PC-3 (cell line): ENCODE results near the gene RPL36. TPM values are rescaled to one million over a fixed set of nuclear protein-coding genes. Genes with fewer than 3 reads are reported as not detected.
A peak's percentile ranks its signal among the peaks of the same experiment; 100 is the strongest.

Experiments
- ATAC-seq: fragments of 200-7000 bp; cut with Tn5 transposase; 2 replicates; pipeline ENCODE4 v1.9.1; 2020; ENCODE audit warnings: mild to moderate bottlenecking, moderate library complexity
- BruUV-seq: library from RNA; stranded (reverse); fragments of 400-500 nt; replicated peaks from 2 replicates; lab custom pipeline; 2021; lab: Mats Ljungman, UMichigan
- CTCF ChIA-PET: fragments of 300-600 bp; sonication (Branson Sonifier 250); formaldehyde crosslinking; loops from one replicate; lab custom pipeline; 2022; ENCODE audit warnings: antibody characterized with exemption; lab: Charles Lee
- POLR2A ChIA-PET: fragments of 300-600 bp; sonication (Branson Sonifier 250); formaldehyde crosslinking; loops from one replicate; lab custom pipeline; 2022; ENCODE audit warnings: antibody characterized with exemption; ENCODE audit not compliant: unreplicated experiment; lab: Charles Lee
- DNase-seq: peaks from one replicate; pipeline ENCODE4 v3.0.0-alpha.2; 2015
- H2AFZ ChIP-seq: fragments of 300-600 bp; sonication (generic); 2 replicates; pipeline ENCODE4 v1.6.0; 2016; ENCODE audit warnings: antibody characterized with exemption, low read length
- H3F3A ChIP-seq: fragments of 300-600 bp; sonication (generic); one replicate; pipeline ENCODE4 v1.6.0; 2017; ENCODE audit warnings: antibody characterized with exemption, low read length, control low read depth, mild to moderate bottlenecking; ENCODE audit not compliant: unreplicated experiment
- H3K27ac ChIP-seq: fragments of 300-600 bp; sonication (generic); 2 replicates; pipeline ENCODE4 v1.5.1; 2016; ENCODE audit warnings: mild to moderate bottlenecking, low read length
- H3K27me3 ChIP-seq: fragments of 300-600 bp; sonication (generic); 2 replicates; pipeline ENCODE4 v1.6.1; 2016; ENCODE audit warnings: low read length, mixed read lengths
- H3K36me3 ChIP-seq: fragments of 300-600 bp; sonication (generic); 2 replicates; pipeline ENCODE4 v1.6.1; 2016; ENCODE audit warnings: low read depth, mixed run types, low read length, mixed read lengths
- H3K4me1 ChIP-seq: fragments of 300-600 bp; sonication (generic); 2 replicates; pipeline ENCODE4 v1.5.1; 2016; ENCODE audit warnings: low read length; ENCODE audit not compliant: insufficient read depth
- H3K4me2 ChIP-seq: fragments of 300-600 bp; sonication (generic); 2 replicates; pipeline ENCODE4 v1.6.0; 2016; ENCODE audit warnings: low read length
- H3K4me3 ChIP-seq: fragments of 300-600 bp; sonication (generic); 2 replicates; pipeline ENCODE4 v1.5.1; 2016; ENCODE audit warnings: mild to moderate bottlenecking, low read length, mixed read lengths
- H3K79me2 ChIP-seq: fragments of 300-600 bp; sonication (generic); 2 replicates; pipeline ENCODE4 v1.6.1; 2017; ENCODE audit warnings: low read length, mixed read lengths
- H3K9ac ChIP-seq: fragments of 300-600 bp; sonication (generic); 2 replicates; pipeline ENCODE4 v1.6.0; 2016; ENCODE audit warnings: mild to moderate bottlenecking, low read length
- H3K9me2 ChIP-seq: fragments of 300-600 bp; sonication (generic); replicated peaks from 2 replicates; pipeline ENCODE4 v1.6.1; 2016; ENCODE audit warnings: mixed run types, low read length, mixed read lengths
- H3K9me3 ChIP-seq: fragments of 300-600 bp; sonication (generic); 2 replicates; pipeline ENCODE4 v1.6.1; 2016; ENCODE audit warnings: low read length, mixed read lengths
- H4K20me1 ChIP-seq: fragments of 300-600 bp; sonication (generic); 2 replicates; pipeline ENCODE4 v1.6.1; 2016; ENCODE audit warnings: low read length, mixed read lengths
- EZH2 ChIP-seq: fragments of 300-600 bp; sonication (generic); IDR thresholded peaks from one replicate; pipeline ENCODE4 v1.6.1; 2017; ENCODE audit warnings: antibody characterized with exemption, mild to moderate bottlenecking, low read length; ENCODE audit not compliant: unreplicated experiment
- EZH2phosphoT487 ChIP-seq: fragments of 300-600 bp; sonication (generic); IDR thresholded peaks from 2 replicates; pipeline ENCODE4 v1.6.1; 2018; ENCODE audit warnings: mild to moderate bottlenecking, antibody characterized with exemption, low read length, borderline replicate concordance
- intact Hi-C: fragments of 100-400 bp; cut with micrococcal nuclease; formaldehyde crosslinking; loops from 2 replicates; pipeline ENCODE4 v1.9.0; 2023
- total RNA-seq: library from RNA; depleted of rRNA; stranded (reverse); fragments of >200 nt; gene quantifications from 2 replicates; pipeline ENCODE4 v1.2.3, GENCODE V29; 2014
- TF ChIP-seq, protein P1 (sequence below): fragments of 300-600 bp; sonication (generic); conservative IDR thresholded peaks from 2 replicates; pipeline ENCODE4 v1.5.1; 2017; ENCODE audit warnings: antibody characterized with exemption, low read depth, mild to moderate bottlenecking, low read length

Gene RPL36
- total RNA-seq, 1 experiment from 2014 or later: 2,470 TPM

DNA sequence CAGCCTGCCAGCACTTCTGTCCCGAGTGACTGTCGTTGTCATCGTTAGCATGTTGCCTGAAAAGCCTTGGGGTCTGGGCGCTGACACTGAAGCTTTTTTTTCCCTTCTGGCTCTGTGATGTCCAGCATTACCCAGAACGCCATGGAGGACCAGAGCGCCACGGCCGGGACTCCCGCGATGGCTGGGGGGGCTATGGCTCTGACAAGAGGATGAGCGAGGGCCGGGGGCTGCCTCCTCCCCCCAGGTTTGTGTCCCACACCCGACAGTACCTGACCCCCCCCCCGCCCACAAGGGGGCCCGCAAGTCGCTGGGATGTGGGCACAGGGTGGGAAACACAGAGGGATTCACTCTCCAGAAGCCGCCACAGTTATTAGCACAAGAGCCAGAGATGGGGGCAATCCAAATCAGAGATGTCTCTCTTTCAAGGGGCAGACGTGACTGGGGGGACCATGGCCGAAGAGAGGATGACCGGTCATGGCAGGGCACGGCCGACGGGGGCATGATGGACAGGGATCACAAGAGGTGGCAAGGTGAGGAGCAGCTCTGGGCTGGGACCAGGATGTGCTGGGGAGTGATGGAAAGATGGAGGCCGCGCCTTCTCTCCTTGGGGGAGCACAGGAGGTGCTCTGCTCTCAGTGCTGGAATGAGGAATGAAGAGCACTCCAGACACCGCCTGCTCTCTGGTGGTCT lies 23.0 kb upstream of the RPL36 start:
- H3K4me2 ChIP-seq: no peak overlapping the region
- no peak overlapping the region for H3K9ac ChIP-seq
- ATAC-seq (no peak), DNase-seq (no peak)
- H3F3A ChIP-seq: no peaks in the 10 kb centered on the region
- no peaks in the 10 kb centered on the region for H3K79me2 ChIP-seq
- no peaks in the 10 kb centered on the region for H3K27me3 ChIP-seq
- no peak overlapping the region for H3K27ac ChIP-seq
- no peak overlapping the region for H2AFZ ChIP-seq
- 0 out of 2 replicates have a peak, but pooled peaks cover 10% of the 10 kb centered on the region for H4K20me1 ChIP-seq
- H3K9me2 ChIP-seq: no peaks in the 10 kb centered on the region
- TF ChIP-seq, protein P1, sequence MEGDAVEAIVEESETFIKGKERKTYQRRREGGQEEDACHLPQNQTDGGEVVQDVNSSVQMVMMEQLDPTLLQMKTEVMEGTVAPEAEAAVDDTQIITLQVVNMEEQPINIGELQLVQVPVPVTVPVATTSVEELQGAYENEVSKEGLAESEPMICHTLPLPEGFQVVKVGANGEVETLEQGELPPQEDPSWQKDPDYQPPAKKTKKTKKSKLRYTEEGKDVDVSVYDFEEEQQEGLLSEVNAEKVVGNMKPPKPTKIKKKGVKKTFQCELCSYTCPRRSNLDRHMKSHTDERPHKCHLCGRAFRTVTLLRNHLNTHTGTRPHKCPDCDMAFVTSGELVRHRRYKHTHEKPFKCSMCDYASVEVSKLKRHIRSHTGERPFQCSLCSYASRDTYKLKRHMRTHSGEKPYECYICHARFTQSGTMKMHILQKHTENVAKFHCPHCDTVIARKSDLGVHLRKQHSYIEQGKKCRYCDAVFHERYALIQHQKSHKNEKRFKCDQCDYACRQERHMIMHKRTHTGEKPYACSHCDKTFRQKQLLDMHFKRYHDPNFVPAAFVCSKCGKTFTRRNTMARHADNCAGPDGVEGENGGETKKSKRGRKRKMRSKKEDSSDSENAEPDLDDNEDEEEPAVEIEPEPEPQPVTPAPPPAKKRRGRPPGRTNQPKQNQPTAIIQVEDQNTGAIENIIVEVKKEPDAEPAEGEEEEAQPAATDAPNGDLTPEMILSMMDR: no peak
- TF ChIP-seq EZH2phosphoT487 (no peak), EZH2 (no peak)
- intact Hi-C loops: no loop called here
- no peak overlapping the region for H3K4me3 ChIP-seq
- ChIA-PET CTCF (no interaction called here), POLR2A (no interaction called here)
- no peaks in the 10 kb centered on the region for H3K9me3 ChIP-seq
- no TSS peak for BruUV-seq
- no peaks in the 10 kb centered on the region for H3K4me1 ChIP-seq
- peaks cover 66% of the 10 kb centered on the region for H3K36me3 ChIP-seq

DNA sequence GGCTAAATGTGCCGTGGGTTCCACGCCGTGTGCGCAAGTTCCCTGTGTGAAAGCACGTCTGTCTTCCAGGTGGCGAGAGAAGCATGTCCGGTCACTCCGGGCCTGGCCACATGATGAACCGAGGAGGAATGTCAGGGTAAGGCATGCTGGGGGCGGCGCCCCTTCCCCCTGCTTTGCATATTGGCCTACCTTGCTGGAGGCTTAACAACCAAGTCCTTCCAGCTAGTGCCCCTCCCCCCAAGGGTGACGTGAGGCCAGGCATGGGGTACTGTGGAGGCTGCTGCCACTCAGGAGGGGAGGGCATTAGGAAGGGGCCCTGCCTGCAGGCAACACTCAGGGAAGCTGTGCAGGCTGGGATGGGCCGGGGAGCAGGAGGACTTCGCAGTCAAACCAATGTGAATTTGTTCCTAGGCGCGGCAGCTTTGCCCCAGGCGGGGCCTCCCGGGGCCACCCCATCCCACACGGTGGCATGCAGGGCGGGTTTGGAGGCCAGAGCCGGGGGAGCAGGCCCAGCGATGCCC lies 22.3 kb upstream of the RPL36 start:
- no peak overlapping the region for H3K27ac ChIP-seq
- H3K9ac ChIP-seq: no peak overlapping the region
- no peaks in the 10 kb centered on the region for H3K79me2 ChIP-seq
- ChIA-PET CTCF (no interaction called here), POLR2A (interaction anchor here (0.7 kb wide), 1 partner anchor 1929 kb away, joined by 3 read pairs; no protein-coding TSS in a partner anchor)
- intact Hi-C loops: no loop called here
- no peaks in the 10 kb centered on the region for H3K9me2 ChIP-seq
- H3F3A ChIP-seq: no peaks in the 10 kb centered on the region
- 0 out of 2 replicates have a peak, but pooled peaks cover 10% of the 10 kb centered on the region for H4K20me1 ChIP-seq
- DNase-seq (no peak), ATAC-seq (no peak)
- no peak overlapping the region for H3K4me3 ChIP-seq
- no peaks in the 10 kb centered on the region for H3K9me3 ChIP-seq
- H3K36me3 ChIP-seq: peaks cover 66% of the 10 kb centered on the region
- no peaks in the 10 kb centered on the region for H3K4me1 ChIP-seq
- no peaks in the 10 kb centered on the region for H3K27me3 ChIP-seq
- BruUV-seq: no TSS peak
- no peak overlapping the region for H3K4me2 ChIP-seq
- TF ChIP-seq, protein P1: no peak
- no peak for TF ChIP-seq EZH2phosphoT487
- TF ChIP-seq EZH2: no peak
- no peak overlapping the region for H2AFZ ChIP-seq

DNA sequence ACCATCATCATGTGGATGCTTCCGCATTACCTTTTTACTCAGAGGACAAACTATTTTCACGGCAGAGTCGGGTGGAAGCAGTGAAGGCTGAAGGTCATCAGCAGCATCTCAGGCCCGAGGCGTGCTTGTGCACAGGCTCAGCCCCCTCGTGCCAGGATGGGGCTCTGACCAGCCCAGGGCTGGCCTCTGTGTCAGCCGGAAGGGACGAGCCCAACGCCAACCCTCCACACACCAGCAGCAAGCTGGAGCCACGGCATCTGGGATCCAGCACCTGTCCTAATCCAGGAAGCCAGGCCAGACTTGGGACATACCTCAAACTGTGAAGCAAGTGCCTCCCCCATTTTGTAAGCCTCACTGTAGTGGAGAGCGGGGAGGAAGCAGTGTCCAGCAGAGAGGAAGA lies 20.9 kb upstream of the RPL36 start:
- no peak for DNase-seq
- Histone ChIP-seq H3K27ac (no peak overlapping the region), H3F3A (no peaks in the 10 kb centered on the region), H3K4me1 (no peaks in the 10 kb centered on the region), H4K20me1 (0 out of 2 replicates have a peak, but pooled peaks cover 3% of the 10 kb centered on the region), H3K79me2 (no peaks in the 10 kb centered on the region), H3K27me3 (no peaks in the 10 kb centered on the region), H3K9ac (no peak overlapping the region), H2AFZ (no peak overlapping the region), H3K9me2 (no peaks in the 10 kb centered on the region), H3K4me3 (no peak overlapping the region), H3K9me3 (no peaks in the 10 kb centered on the region), H3K4me2 (no peak overlapping the region), H3K36me3 (peaks cover 53% of the 10 kb centered on the region)
- intact Hi-C loops: no loop called here
- CTCF ChIA-PET: no interaction called here
- ATAC-seq: no peak
- TF ChIP-seq, protein P1: no peak
- TF ChIP-seq EZH2phosphoT487 (no peak), EZH2 (no peak)
- POLR2A ChIA-PET: no interaction called here
- BruUV-seq: TSS peak; percentile 14
